ENCODE results near the gene ANKFN1. TPM values are rescaled to one million over a fixed set of nuclear protein-coding genes. Genes with fewer than 3 reads are reported as not detected.

Gene ANKFN1
- total RNA-seq, 1 experiment from 2014 or later = not detected

DNA sequence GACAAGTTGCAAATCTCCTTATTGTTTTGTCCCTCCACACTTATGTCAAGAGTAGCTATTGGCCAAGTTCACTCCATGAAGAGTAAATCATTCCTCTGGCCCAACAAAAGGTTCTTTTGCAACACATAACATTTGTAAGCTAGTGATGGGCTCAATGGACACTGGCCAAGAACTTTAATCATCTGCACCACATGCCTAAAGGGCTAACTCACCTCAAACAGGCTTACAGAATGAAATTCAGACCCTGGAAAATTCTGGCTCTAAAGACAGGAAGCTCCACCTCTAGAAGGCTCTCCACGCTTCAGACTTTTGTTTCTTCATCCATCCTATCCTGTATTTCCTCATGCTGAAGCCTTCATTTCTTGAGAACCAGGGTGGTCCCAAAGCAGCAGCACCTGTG lies 10.9 kb upstream of the ANKFN1 start:
- no peaks in the 10 kb centered on the region for H3K9me3 ChIP-seq (ENCODE audit: control insufficient read depth, low read depth, low read length)
- H3T11ph ChIP-seq (ENCODE audit: low read length) = no peak overlapping the region
- no peaks in the 10 kb centered on the region for H4K20me1 ChIP-seq (ENCODE audit: control insufficient read depth, insufficient read depth, insufficient read length)
- no peak overlapping the region for H4K5ac ChIP-seq (ENCODE audit: insufficient read length, low read depth, low read length)
- DNase-seq = no peak
- Mint-ChIP-seq H3K4me1 (peaks cover 8 to 9% of the 10 kb centered on the region in 2 experiments), H3K27ac (no peak overlapping the region), H3K36me3 (ENCODE audit: insufficient read depth in 1 of 3, low read depth in 3 of 3) (peaks cover 0 to 3% (median 0%) of the 10 kb centered on the region in 3 experiments; a peak in 3 of 7 replicates), H3K4me3 (no peak overlapping the region), H3K9me3 (peaks cover 3 to 11% of the 10 kb centered on the region in 2 experiments), H3K27me3 (ENCODE audit: low read depth) (0 out of 2 replicates have a peak, but pooled peaks cover 2% of the 10 kb centered on the region)
- H3K27me3 ChIP-seq (ENCODE audit: insufficient read depth, low read length) = no peaks in the 10 kb centered on the region
- H3K23ac ChIP-seq (ENCODE audit: insufficient read length, low read depth, low read length) = no peak overlapping the region
- no peak overlapping the region for H3K18ac ChIP-seq (ENCODE audit: insufficient read length, low read depth, low read length)
- no peaks in the 10 kb centered on the region for H3K79me1 ChIP-seq (ENCODE audit: insufficient read depth, low read depth, low read length, poor library complexity, severe bottlenecking)
- no peak overlapping the region for H3K4ac ChIP-seq (ENCODE audit: low read depth, low read length)
- no peak overlapping the region for H2AK5ac ChIP-seq (ENCODE audit: insufficient read length, low read length)
- H2BK20ac ChIP-seq (ENCODE audit: low read depth, low read length, poor library complexity, severe bottlenecking) = no peak overlapping the region
- H3K23me2 ChIP-seq (ENCODE audit: insufficient read length, low read depth, low read length, poor library complexity, severe bottlenecking) = no peaks in the 10 kb centered on the region
- H4K91ac ChIP-seq (ENCODE audit: insufficient read length, low read depth, low read length) = no peak overlapping the region
- no peaks in the 10 kb centered on the region for H3K79me2 ChIP-seq (ENCODE audit: insufficient read depth, low read length)
- H2AFZ ChIP-seq (ENCODE audit: low read length) = no peak overlapping the region
- no peak overlapping the region for H2BK15ac ChIP-seq (ENCODE audit: low read depth, low read length)
- no peak overlapping the region for H3K56ac ChIP-seq (ENCODE audit: insufficient read length, low read depth, low read length)
- no peaks in the 10 kb centered on the region; the same call in 1 of the 2 replicates for H3K4me1 ChIP-seq (ENCODE audit: insufficient read depth, low read length)
- no peak overlapping the region for H2BK12ac ChIP-seq (ENCODE audit: insufficient read length, low read depth, low read length)
- no peak overlapping the region for H3K14ac ChIP-seq (ENCODE audit: insufficient read depth, low read length)
- TF ChIP-seq, protein P1, sequence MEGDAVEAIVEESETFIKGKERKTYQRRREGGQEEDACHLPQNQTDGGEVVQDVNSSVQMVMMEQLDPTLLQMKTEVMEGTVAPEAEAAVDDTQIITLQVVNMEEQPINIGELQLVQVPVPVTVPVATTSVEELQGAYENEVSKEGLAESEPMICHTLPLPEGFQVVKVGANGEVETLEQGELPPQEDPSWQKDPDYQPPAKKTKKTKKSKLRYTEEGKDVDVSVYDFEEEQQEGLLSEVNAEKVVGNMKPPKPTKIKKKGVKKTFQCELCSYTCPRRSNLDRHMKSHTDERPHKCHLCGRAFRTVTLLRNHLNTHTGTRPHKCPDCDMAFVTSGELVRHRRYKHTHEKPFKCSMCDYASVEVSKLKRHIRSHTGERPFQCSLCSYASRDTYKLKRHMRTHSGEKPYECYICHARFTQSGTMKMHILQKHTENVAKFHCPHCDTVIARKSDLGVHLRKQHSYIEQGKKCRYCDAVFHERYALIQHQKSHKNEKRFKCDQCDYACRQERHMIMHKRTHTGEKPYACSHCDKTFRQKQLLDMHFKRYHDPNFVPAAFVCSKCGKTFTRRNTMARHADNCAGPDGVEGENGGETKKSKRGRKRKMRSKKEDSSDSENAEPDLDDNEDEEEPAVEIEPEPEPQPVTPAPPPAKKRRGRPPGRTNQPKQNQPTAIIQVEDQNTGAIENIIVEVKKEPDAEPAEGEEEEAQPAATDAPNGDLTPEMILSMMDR (conservative IDR thresholded peaks at IDR 0.05) = no peak
- H3K27ac ChIP-seq (ENCODE audit: insufficient read length, low read depth, low read length) = no peak overlapping the region
- no peak overlapping the region for H3K9ac ChIP-seq (ENCODE audit: extremely low read depth, insufficient read length, low read length)
- H2BK5ac ChIP-seq (ENCODE audit: insufficient read length, low read length) = no peak overlapping the region
- H2BK120ac ChIP-seq (ENCODE audit: low read depth, low read length, poor library complexity, severe bottlenecking) = no peak overlapping the region
- WGBS (ENCODE audit: extremely low coverage, insufficient read length, low lambda C conversion rate) = no CpG with 5 or more reads among the region's 1 CpG
- H3K4me2 ChIP-seq (ENCODE audit: insufficient read depth, insufficient read length, low read length) = no peak overlapping the region
- H4K8ac ChIP-seq (replicated peaks; ENCODE audit: insufficient read length, low read depth, low read length) = no peak overlapping the region
